GM19351 (cell line): ENCODE data around the gene BMP5.

ENCODE experiments used
- ATAC-seq: cut with Tn5 transposase; IDR thresholded peaks from one replicate; pipeline ENCODE4 v1.9.1; 2021; ENCODE audit warnings: mild to moderate bottlenecking, moderate library complexity; ENCODE audit not compliant: unreplicated experiment

Gene BMP5

DNA sequence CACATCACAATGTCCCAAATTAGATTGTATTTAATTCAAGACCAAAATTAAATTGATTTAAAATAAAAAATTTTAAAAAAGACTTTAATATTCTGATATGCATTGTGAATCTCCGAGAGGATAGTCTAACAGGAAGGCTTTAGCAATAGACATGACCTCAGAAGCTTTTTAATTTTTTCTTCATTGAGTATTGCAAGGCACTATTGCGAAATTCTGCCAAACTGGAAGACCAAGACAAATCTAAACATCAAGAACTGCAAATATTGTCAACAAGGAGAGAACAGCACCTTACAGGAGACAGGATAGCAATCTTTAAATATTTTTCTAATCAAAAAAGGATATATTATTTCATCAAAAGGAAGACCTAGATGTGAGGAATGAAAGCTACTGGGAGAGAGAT lies 56.9 kb downstream of the BMP5 start:
- ATAC-seq: no peak

DNA sequence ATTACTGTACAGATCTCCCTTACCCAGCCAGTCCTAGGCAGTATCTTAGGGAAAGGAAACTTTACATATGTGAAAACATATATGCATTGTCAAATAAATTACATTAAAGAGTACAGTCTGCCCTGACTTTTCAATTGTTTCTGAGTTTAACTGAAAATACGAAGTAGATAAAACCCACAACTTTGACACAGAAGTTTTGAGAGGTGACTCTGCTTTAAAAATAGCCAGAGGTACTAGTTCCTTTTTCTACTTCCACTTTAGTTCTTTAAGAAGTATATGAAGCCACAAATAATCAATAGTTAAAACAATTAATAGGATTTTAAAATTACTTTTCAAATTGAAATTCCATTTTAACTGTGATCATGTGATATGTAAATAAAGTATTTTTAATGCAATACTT lies 62.9 kb downstream of the BMP5 start:
- ATAC-seq: no peak

DNA sequence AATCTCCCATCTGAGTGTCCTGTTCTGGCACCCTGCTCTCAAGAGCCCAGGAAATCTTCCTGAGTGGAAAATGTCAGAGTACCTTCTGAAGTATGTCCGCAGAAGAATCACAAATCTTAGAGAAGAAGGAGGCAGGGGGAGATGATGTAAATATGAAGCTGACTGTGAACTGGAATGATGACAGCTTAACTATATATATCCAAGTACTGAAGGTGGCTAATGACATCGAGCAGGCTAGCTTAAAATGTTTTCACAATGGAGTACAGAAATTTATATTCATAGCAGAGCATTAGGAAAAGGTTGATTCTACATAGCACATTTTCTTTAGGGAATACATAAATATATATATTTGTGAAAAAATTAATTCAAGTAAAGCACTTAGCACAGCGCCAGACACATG lies 64.3 kb downstream of the BMP5 start:
- ATAC-seq: no peak

DNA sequence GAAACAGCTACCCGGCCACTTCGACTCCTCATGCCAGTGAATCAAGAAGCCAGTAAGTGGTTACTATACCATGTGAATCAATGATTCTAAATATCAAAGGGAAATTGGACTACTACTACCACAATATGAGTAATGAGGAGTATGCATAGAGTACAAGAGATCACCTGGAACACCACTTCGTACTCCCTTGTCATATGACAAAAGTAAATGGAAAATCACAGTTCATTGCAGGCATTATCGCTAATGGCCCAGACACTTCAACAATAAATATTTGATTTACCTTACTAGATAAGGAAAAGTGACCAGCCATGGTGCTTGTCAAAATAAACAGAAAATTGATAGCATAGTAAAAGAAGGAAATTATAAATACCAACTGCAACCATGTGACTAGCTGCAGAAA lies 73.1 kb downstream of the BMP5 start:
- ATAC-seq: no peak

DNA sequence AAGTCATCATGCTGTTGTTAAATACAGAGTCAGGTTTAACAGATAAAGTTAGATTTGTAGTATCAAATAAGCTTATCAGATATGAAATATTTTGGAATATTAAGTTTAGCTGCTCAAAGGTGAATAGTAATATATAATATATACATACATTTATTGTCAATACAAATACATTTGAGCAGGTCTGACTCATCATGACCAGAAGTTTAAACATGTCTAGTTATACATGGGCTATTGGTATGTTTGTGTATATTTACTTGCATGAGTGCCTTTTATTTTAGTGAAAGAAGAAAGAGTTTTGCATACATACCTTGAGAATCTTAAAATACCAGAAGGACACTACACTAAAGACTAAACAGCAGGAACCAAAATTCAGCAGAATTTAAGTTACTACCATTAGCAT lies 76.8 kb downstream of the BMP5 start:
- no peak for ATAC-seq

DNA sequence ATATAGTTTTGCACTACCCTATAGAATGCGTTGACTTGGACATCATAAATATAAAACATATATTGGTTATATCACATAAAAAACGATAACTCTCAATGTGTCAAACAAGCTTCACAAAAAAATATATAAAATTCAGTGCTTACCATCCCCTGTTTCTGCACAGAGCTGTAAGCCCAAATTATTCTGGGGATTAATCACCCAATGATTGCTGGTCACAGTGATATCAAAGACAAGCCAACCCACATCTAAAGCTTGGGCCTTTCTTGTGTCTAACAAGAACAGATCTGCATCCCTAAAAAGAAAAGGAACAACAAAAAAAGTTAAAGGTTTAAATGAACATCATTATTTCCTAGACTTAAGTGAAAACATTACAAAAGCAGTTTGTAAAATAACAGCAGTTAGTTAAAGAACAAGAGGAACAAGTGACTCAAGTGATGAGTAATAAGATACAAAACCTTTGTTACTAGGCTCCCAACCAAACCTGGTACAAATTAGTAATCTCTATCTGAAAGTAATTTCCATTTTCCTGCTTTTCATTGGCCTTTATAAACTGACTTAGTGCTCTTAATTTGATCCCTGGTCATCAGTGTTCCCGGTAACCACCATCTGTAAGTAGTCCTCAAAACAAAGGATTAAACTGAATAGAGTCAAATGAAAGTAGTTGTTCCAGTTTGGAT lies 81.1 kb downstream of the BMP5 start:
- no peak for ATAC-seq

DNA sequence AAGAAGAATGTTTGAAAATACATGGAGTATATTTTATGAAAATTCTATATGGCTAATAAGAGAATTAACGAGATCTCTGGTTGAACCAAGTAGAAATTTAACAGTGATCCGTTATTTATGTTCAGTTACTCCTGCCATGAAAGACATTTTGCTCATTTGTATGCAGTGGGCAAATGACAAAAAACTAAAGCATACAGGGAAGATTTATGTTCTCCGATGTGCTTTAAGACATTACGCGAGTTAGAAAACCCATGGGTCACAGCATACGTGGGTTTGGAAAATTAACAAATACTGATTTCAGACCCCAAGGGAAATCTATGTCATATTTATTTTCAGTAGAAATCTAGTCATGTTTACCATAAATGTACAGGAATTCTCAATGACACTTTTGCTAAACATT lies 90.1 kb downstream of the BMP5 start:
- no peak for ATAC-seq

DNA sequence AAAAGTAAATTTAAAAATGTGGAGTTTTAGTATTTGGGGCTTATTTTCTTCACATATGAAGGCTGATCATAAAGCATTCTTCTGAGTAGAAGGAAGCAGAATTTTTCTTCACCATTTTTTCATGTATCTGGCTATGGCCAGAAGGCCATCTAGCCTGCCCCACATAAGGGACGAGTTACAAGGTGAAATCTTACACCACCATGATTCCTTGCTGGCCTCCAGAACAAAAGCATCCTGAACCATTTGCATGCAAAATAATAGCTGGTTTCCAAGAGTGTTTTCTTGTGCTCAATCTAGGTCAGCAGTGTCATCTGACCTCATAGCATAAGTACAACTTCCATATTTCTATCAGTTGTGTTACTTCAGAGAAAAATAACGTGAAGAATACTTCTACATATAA lies 93.1 kb downstream of the BMP5 start:
- ATAC-seq: no peak

DNA sequence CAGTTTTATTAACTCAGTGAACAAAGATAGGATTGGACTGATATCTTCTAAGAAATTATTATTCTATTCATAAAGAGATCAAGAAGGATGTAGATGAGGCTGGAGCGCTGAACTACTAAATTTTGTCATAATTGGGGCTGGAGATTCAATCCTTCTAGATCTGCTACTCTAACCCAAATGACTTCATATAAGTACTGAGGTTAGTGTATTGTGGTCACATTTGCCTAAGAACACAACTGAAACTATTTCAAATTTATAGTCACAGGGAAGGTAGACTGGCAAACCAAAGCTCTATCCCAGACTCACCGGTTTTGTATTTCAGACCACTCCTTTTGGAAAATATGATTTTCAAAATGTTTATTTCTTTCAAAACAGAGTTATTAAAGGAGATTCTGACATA lies 96.7 kb downstream of the BMP5 start:
- no peak for ATAC-seq

DNA sequence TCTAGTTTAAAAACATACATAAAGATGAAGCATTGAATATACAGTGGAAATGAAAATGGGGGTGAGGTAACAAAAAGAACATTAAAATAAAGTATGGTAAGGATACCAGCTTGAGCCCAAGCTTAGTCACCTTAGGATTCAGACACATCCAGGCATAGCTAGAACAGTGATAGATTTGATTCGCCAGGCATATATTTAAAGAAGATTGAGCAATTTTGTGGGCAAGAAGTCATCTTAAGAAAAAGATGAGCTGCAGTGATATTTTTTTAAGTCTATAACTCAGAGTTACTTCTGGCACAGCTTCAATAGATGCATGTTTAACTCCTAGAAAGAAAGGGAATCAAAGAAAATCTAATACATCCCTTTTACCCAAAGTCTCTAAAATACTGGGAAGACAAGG lies 97.9 kb downstream of the BMP5 start:
- no peak for ATAC-seq

DNA sequence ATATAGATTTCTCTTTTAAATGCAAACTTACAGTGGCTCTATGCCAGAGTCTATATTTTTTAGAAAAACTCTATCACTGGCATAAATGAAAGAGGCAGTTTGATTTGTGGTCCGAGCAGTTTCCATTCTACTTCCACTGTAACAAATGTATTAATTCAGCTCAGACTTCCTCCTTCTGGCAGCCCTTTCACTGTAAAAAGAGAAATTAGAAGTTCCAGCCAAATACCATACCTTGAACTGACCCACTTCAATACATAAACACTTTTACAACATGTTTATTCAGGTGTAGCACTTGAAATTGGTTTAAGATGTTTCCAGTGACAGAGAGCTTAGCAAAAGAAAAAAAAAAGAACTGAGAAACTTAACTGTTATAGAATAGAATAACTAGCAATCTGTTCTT lies 99.3 kb downstream of the BMP5 start:
- ATAC-seq: no peak

DNA sequence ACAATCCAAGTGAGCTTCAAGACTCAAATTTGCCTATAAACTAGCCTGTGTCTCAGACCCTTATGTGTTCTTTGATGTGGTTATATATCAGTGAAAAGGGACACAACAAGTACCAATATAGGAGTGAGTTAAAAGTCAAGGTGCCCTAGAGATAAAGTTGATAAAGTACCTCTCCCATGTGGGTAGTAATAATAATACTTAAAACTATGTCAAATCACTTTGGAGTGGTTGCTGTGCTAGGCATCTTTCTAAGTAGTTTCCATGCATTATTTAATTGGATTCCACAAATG lies 100.4 kb downstream of the BMP5 start:
- ATAC-seq: no peak

DNA sequence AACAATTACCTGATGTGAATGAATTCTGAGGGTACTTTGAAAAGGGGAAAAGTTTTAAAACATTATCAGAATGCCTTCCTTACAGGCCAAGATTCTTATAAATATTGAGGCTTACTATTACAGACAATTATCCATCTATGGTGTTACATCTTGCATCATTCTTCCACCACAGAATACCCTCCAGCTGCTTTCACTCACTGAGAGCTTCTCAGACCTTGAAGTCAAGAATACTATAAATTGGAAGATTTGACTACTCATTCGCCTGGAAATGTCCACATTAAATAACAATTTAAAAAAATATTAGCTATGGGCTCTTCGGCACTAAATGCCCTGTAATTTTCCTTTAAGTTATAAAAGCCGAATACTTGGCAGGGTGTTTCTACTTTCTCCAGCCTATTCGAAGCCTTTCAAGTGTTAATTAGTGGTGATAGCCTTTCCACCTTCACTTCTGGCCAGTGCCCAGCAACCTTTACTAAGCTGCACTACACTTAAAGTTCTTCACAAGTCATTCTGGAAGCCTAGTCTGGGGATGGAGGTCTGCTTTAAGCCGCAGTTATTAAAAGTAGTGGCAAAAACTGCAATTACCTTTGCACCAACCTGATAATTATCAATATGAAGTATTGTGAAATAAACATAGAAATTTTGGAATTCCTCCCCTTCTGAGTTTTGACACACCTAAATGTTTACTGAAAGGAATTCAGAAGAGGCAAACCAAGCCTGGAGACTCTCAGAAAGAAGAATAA lies 100.9 kb downstream of the BMP5 start:
- no peak for ATAC-seq

DNA sequence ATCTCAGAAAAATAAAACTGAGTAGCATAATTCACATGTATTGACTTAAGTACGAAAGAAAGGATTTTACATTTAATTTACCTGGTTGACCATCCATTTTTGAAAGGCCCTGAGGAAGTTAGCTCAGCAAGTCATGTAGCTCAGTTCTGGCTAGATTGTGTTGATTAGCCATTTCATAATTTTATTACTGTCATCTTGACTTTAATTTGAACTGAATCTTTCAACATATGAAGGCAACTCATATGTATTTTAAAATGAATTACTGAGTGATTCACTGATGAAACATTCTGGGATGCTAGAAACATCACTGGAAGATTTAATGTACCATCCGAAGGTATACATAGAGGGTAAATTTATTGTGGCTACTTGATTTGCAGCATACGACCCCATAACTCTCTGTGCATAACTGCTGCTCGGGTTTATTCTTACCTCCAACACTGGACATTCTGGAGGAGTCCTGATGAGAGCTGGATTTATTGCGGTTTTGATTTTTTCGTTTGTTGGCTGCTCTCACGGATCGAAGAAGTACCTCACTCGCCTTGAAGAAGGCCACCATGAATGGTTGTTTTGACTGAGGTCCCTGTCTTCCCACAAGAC lies 101.7 kb downstream of the BMP5 start:
- no peak for ATAC-seq

DNA sequence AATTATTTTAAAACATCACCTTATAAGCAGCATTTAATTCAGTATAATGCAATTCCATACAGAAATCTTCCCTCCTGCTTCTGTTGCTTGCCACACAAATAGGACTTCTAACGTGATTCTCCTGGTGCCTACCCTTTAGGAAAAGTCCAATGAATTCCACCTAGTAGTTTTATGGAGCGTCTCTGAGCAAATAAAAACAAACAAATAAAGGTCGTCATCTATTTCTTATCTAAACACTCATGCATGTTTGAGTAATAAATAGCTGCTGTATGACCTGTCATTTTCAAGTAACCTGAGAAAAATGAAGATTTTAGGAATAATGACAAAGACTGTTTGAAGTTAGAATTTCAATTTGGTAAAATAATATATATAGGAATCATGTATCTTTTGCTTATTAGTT lies 102.7 kb downstream of the BMP5 start:
- no peak for ATAC-seq

DNA sequence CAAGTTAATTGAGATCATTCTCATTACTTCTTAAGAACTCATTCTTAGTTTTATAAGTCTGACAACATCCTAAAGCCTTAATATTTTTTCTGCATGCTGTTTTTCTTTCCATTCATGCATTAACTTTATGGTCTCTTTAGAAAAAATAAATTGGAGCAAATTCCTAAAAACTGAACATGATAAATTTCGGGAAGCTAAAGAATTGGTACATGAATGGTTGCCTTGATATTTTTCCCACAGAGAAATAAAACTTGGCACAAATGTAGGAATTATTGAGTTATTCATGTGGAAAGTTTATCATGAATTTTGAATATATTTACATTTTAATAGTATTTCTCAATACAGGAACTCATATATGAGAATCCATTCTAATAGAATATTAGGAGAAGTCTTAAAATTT lies 115.9 kb downstream of the BMP5 start:
- ATAC-seq: no peak

DNA sequence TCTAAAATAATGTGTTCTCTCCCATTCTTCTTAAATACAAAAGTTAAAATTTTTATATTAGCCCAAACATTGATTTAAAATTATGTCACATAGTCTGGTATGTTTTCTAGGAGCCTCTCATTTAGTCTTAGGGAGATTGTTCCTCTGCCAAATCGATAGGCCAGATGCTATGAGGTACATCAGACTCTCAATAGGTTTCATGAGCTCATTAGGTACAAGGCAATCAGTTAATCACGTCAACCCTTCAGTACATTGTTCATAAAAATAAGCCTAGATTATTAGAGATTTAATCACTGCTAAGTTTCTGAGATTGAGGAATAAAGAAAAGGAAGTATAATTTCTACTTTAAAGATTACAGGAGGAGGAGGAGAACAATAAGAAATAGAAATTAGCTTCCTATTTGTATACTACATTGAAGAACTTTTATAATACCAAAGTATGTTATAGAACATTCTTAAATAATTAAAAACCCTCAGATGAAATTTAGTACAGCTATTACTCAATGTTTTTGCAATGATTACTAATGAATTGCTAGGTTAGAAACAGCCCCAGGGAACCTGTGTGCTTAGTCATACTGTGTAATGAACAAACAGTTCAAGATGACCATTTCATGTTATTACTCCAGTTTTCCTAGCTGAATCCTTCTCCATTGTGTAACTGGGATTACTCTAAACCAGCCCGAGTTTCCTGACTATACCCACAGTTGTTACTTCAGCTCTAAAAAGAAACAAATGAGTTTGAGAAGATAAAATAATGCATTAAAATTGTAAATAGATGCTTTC lies 117.0 kb downstream of the BMP5 start:
- ATAC-seq: no peak

DNA sequence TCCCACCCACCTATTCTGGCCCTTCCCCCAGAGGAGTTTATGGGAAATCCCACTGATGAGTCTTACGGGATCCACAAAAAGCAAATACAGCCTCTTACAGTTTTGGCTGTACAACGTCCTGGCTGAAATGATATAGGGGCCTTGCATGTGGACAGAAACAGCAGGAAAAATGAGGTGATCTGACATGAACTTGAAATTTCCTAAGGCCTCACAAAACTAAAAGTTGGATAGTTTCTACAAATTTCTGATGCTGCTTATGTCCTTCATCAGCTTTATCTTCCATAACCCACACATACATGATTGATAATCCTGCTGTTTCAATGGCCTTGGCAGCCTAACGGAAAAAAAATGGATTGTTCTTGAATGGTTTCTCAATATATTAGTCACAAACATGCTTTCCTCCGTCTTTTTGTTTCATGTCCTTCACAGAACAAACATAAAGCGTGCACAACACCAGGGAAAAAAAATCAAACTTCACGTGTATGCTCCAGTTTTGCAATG lies 118.8 kb downstream of the BMP5 start:
- no peak for ATAC-seq

DNA sequence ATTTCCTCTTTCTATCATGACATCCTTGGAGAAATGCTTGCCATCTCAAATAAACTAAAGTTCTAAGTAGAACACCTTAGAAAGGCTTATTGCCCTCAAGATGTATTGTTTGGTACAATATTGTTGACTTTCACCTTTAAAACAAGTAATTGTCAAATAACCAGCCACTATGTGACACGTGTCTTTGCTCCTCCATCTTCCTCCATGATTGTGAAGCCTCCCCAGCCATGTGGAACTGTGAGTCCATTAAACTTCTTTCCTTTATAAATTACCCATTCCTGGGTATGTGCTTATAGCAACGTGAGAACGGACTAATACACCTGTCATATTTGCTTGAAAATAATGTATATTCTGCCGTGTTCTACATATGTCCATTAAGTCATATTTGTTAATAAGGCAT lies 126.5 kb downstream of the BMP5 start:
- ATAC-seq: no peak

DNA sequence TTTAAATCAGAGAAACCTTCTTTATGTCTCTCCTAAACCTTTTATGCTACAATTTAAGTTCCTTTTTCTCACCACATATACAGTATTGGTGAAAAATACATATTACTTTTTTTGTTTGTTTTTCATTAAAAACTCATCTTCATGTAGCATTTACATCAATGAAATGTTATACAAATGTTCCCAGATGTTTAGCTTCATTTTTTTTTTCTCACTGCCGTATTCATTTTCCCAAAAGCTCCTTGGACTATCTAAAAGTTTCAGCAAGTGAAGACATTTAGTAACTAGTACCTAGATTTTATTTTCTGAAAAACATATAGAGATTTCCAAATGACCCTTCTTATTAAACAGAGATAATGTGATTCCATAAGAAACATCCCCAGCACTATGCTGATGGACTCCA lies 128.9 kb downstream of the BMP5 start:
- ATAC-seq: no peak

DNA sequence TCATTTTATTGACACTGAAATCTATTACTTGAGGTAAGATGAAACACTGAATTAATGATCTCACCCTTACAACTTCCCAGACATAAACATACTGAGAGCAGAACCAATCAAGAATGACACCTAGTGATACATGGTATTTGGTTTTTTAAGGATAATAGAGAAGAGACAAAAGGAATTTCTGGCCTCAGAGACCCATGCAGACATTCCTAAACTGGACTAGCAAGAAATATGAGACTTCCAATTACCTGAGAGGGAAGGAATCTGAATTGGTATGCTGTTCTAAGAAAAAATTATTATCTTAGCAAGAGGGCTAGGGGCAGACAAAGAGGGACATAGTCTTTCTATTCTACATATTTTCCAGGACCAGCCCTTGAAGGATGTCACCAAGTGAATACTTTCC lies 141.1 kb downstream of the BMP5 start:
- ATAC-seq: no peak

DNA sequence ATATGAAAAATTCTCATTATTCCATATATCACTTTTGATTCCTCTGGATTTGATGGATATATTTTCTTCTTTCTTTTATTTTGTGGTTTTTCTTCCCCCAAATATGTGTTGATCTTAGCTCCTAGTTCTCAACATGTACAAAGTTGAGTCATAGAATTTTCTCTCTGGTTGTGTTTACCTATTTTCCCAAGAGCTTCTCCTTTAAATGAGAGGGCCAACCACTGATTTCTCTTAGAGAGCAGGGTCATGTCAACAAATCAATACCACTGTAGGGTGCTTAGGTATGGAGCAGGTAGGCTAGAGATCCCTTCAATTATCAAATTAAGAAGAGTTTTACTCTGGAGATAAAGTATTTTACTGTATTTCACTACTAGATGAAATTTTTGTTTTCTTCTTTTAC lies 145.7 kb downstream of the BMP5 start:
- no peak for ATAC-seq
